Choroid plexus epithelial cell (primary cell): ENCODE measurements around the gene GMCL1.

Experiments
- DNase-seq: peaks from one replicate; pipeline ENCODE4 v3.0.0-alpha.2; 2010; ENCODE audit warnings: low read depth
- H3K4me3 ChIP-seq: 2 replicates; pipeline ENCODE4 v1.5.1; 2011; ENCODE audit warnings: low read depth, mild to moderate bottlenecking, control low read depth, low read length, moderate library complexity
- TF ChIP-seq, protein P1 (sequence below): conservative IDR thresholded peaks from 2 replicates; pipeline ENCODE4 v1.5.1; 2011; ENCODE audit warnings: low read depth, mild to moderate bottlenecking, control low read depth, inconsistent platforms, low read length, moderate library complexity

GMCL1 gene, protein sequence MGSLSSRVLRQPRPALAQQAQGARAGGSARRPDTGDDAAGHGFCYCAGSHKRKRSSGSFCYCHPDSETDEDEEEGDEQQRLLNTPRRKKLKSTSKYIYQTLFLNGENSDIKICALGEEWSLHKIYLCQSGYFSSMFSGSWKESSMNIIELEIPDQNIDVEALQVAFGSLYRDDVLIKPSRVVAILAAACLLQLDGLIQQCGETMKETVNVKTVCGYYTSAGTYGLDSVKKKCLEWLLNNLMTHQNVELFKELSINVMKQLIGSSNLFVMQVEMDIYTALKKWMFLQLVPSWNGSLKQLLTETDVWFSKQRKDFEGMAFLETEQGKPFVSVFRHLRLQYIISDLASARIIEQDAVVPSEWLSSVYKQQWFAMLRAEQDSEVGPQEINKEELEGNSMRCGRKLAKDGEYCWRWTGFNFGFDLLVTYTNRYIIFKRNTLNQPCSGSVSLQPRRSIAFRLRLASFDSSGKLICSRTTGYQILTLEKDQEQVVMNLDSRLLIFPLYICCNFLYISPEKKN

DNA sequence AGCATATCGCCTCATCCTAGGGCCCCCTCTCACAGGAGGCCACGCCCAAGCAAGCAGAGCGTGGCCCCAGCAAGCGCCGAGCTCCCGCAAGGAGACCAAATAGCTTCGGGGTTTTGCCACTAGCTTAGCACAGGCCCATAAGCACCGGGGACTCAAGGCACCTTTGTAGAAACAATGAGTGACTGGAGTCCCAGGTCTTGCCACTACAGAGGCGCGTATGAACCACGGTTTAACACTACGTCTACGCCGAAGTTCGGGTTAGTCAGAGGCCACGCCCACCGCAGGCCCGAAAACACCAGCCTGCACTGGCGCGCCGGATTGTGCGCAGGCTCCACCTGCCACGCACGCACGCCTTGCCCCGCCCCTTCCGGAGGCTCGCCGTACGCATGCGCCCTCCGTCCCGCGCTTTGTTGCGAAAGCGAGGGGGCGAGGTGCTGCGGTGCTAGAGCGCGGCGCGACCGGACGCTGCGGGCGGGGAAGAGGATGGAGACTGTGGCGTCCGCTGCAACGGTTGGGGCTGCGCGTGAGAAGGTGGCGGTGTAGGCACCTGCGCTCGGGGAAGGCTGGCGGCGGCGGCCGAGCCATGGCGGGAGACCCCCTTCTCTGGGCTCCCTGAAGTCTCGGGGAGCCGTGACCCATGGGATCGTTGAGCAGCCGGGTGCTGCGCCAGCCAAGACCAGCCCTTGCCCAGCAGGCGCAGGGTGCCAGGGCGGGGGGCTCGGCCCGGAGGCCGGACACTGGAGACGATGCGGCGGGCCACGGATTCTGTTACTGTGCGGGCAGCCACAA is at the start of gene GMCL1:
Gene GMCL1, plus strand, starts transcription at position 405 of the 789 bp plus-strand sequence. Its CDS starts 233 bp downstream, at position 638.
- TF ChIP-seq, protein P1, sequence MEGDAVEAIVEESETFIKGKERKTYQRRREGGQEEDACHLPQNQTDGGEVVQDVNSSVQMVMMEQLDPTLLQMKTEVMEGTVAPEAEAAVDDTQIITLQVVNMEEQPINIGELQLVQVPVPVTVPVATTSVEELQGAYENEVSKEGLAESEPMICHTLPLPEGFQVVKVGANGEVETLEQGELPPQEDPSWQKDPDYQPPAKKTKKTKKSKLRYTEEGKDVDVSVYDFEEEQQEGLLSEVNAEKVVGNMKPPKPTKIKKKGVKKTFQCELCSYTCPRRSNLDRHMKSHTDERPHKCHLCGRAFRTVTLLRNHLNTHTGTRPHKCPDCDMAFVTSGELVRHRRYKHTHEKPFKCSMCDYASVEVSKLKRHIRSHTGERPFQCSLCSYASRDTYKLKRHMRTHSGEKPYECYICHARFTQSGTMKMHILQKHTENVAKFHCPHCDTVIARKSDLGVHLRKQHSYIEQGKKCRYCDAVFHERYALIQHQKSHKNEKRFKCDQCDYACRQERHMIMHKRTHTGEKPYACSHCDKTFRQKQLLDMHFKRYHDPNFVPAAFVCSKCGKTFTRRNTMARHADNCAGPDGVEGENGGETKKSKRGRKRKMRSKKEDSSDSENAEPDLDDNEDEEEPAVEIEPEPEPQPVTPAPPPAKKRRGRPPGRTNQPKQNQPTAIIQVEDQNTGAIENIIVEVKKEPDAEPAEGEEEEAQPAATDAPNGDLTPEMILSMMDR, result no peak
- peak within 1 kb of the TSS; percentile 96 for H3K4me3 ChIP-seq
- DNase-seq, result peak; percentile 97

DNA sequence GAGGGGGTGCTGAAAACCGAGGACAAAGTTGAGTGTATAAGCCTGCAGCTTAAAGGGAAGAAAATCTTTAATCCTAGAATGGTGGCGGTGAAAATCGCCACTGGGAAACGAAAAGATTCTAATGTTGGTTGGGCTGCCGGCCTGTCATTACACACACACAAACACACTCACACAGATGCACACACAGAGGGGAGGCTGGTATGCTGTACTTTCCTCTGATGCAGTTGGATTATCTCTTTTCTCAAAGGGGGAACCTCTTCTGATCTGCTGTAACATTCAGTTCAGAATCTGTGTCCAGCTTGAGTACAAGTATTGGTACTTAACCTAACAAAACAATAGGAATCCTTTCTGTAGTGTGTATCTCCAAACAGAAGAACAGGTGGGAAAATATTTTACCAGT is 48.5 kb upstream of the GMCL1 start:
- TF ChIP-seq, protein P1, result no peak
- DNase-seq, result peak; percentile 33
- no peak overlapping the region for H3K4me3 ChIP-seq

DNA sequence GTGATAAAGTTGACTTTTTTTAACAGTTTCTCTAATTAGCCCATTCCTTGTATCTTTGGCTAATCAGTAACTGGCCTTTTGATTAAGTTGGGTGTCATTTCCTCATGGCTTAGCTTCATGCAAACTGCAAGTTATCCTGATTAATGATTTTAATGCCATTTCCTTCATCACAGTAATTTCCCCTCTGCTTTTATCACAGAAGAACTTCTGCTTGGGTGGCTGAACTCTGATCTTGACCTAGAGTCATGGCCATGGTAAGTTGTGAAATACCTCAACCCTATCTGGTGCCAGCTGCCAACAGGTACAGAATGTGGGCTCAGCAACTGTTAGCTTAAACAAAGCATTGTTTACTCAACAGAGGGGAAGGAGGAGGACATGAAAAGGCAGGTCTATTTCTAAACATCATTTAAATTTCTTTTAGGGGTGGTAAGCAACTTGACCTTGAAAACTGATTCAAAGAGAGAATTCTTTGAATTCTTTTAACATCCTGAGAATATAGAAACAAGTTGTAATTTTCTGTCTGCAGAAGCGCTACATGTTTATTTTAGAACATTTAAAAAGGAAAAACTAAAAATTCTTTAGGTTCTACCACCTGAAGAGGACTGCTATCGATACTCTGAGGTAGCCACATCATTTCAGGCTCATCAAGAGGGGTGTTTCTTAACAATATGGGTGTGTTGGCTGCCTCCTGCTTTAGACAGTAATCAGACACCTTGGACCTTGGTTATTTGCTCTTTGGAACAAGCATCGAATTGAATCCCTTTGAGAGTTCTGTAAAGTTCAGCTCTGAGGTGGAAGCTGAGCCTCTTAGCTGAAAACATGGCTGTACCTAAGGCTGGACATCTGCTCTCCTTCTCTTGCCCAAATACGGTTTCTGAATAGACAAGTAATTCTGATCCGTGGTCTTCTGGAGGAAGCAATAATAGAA is 47.9 kb upstream of the GMCL1 start:
- H3K4me3 ChIP-seq, result no peak overlapping the region
- peak; percentile 23 for DNase-seq
- TF ChIP-seq, protein P1, result no peak

DNA sequence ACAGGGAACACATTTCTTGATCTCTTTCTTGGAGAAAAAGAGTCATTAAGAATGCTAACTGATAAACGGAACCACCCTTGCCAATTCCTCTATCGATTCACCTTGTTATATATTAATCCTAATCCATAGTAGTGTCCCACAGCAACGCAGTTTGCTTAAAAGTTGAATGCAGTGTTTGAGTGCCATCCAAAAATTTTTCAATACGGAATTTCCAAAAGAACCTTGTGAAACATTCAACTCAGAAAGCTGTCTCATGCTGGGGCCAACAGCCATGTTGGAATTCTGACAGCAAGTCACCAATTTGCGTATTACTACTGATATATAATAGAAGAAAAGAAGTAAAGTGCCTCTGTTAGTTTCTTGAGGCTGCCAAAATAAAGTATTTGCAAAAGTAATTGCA is 45.2 kb upstream of the GMCL1 start:
- DNase-seq, result no peak
- TF ChIP-seq, protein P1, result no peak

DNA sequence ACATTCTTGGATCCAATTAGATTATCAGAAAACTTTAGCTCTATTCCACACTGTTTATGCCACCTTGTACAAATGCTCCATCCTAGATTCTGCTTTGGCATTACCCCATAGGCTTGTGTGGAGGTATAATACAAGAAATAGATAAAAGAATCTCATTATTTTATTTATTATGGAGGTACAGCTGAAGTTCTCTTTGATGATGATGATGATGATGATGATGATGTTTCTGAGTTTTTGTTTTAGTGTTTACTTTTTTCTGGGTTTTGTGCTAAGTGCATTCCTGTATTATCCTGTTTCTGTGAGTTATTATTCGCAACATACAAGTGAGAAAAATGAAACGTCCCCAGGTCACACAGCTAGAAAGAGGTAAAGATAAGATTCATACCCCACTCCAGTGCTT is 44.1 kb upstream of the GMCL1 start:
- DNase-seq, result no peak
- no peak overlapping the region for H3K4me3 ChIP-seq
- TF ChIP-seq, protein P1, result no peak

More for the DNA sequence above, 45.2 kb upstream of the GMCL1 start:
- H3K4me3 ChIP-seq, result no peak overlapping the region

DNA sequence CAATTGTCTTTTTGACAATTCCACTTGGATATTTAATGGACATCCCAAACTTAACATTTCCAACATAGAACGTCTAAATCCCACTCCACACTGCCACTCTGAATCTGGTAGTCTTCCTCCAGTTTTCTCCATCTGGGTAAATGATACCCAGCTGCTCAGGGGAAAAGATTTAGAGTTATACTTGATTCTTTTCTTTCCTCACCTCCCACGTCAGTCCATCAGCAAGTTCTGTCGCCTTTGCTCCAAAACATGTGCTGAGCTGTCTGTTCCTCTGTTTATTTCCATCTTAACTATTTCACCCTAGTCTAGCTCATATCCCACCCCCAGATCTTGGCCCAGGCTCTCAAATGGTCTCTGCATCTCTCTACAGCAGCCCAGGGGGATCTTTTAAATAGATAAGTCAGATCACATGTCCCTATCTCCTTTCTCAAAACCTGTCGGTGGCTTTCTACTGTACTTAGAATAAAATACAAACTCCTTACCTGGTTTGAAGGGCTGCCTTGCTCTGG is 43.4 kb upstream of the GMCL1 start:
- TF ChIP-seq, protein P1, result no peak

More for the DNA sequence above, 43.4 kb upstream of the GMCL1 start:
- no peak overlapping the region for H3K4me3 ChIP-seq
- DNase-seq, result no peak
